Upper lobe of right lung (tissue), 1 donor: ENCODE results near the gene HMGN1. TPM values are rescaled to one million over a fixed set of nuclear protein-coding genes. Genes with fewer than 3 reads are reported as not detected.
"Not testable (repeated sequence)": the region's sequence is repeated elsewhere in the genome, so short reads cannot be mapped to it uniquely, and the experiment has no call there.

Experiments
- ATAC-seq: fragments of 200-7000 bp; cut with Tn5 transposase; one replicate; pipeline ENCODE4 v1.9.1; 2020; ENCODE audit warnings: mild to moderate bottlenecking, moderate library complexity
- DNase-seq: peaks from one replicate; pipeline ENCODE4 v3.0.0-alpha.2; 2020
- H3K27ac ChIP-seq: fragments of 200-600 bp; one replicate; pipeline ENCODE4 v1.8.0; 2022
- H3K27me3 ChIP-seq: fragments of 200-600 bp; one replicate; pipeline ENCODE4 v1.8.0; 2022; ENCODE audit warnings: mild to moderate bottlenecking
- H3K36me3 ChIP-seq: fragments of 200-600 bp; one replicate; pipeline ENCODE4 v1.8.0; 2022
- H3K4me1 ChIP-seq: fragments of 200-600 bp; one replicate; pipeline ENCODE4 v1.8.0; 2022
- H3K4me3 ChIP-seq: fragments of 200-600 bp; one replicate; pipeline ENCODE4 v1.8.0; 2022; ENCODE audit warnings: mild to moderate bottlenecking
- H3K9me3 ChIP-seq: fragments of 200-600 bp; one replicate; pipeline ENCODE4 v1.8.0; 2022
- intact Hi-C: fragments of 100-400 bp; cut with DNase I; formaldehyde crosslinking; loops from one replicate; pipeline ENCODE4 v1.11.0; 2022
- total RNA-seq: library from RNA; stranded (reverse); fragmentation: NEBNext Ultra II Directional; extraction: Animal tissue kit (Norgen Biotek cat#: 25700); gene quantifications from one replicate; pipeline ENCODE4 v1.2.1, GENCODE V29; 2021
- TF ChIP-seq, protein P1 (sequence below): fragments of 200-600 bp; IDR thresholded peaks from one replicate; pipeline ENCODE4 v1.8.0; 2022; ENCODE audit warnings: antibody characterized with exemption
- donor health status: DM: no; HTN: yes; CAD: no; lungs with severe emphysema.

Gene HMGN1
- total RNA-seq, 1 donor from 2014 or later: 170 TPM

DNA sequence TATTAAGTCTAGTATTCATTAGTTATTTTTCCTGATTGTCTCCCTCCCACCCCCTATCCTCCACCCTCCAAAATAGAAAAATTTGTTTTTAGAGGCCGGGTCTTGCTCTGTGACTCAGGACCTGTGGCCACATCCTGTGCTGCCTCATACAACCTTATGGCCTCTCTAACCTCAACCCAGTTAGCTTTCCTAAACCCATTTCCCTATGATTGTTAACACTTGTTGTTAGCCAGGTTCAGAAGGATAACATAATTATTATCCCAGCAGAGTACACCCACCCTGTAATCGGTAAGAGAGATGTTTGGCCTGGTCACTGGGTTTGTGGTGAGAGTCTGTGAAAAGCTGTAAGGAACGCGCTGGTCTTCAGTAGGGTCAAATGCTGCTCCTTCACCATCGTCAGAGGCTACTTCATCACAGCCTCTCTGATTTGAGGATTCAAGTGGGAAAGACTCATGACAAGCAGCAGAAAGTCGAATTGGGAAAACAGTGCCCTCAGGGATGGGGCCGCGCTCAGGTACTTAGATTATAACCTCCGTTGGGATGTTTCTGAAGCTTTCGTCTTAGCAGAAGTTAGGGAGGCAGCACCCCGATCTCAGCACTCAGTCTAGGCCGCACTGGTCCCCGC lies 35.9 kb upstream of the HMGN1 start:
- no peak overlapping the region for H3K27ac ChIP-seq
- H3K4me3 ChIP-seq: no peak overlapping the region
- H3K9me3 ChIP-seq: no peaks in the 10 kb centered on the region
- peaks cover 27% of the 10 kb centered on the region for H3K4me1 ChIP-seq
- DNase-seq (no peak), ATAC-seq (no peak)
- no peaks in the 10 kb centered on the region for H3K27me3 ChIP-seq
- TF ChIP-seq, protein P1, sequence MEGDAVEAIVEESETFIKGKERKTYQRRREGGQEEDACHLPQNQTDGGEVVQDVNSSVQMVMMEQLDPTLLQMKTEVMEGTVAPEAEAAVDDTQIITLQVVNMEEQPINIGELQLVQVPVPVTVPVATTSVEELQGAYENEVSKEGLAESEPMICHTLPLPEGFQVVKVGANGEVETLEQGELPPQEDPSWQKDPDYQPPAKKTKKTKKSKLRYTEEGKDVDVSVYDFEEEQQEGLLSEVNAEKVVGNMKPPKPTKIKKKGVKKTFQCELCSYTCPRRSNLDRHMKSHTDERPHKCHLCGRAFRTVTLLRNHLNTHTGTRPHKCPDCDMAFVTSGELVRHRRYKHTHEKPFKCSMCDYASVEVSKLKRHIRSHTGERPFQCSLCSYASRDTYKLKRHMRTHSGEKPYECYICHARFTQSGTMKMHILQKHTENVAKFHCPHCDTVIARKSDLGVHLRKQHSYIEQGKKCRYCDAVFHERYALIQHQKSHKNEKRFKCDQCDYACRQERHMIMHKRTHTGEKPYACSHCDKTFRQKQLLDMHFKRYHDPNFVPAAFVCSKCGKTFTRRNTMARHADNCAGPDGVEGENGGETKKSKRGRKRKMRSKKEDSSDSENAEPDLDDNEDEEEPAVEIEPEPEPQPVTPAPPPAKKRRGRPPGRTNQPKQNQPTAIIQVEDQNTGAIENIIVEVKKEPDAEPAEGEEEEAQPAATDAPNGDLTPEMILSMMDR: no peak
- intact Hi-C loops: loop anchor here (10.0 kb wide), 1 partner anchor 70 kb away; the partner anchor contains the start of gene BRWD1
- no peaks in the 10 kb centered on the region for H3K36me3 ChIP-seq

DNA sequence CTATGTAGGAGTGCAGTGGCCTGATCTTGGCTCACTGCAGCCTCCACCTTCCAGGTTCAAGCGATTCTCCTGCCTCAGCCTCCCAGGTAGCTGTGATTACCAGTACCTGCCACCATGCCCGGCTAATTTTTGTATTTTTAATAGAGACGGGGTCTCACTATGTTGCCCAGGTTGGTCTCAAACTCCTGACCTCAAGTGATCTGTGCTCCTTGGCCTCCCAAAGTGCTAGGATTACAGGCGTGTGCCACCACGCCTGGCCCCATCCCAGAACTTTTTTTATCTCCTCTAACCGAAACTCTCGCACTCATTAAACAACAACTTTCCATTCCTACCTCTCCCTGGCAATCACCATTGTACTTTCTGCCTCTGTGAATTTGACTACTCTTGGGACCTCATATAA lies 33.2 kb upstream of the HMGN1 start:
- H3K4me1 ChIP-seq: peaks cover 16% of the 10 kb centered on the region
- not testable (repeated sequence) for H3K4me3 ChIP-seq, H3K27ac ChIP-seq, H3K9me3 ChIP-seq, H3K36me3 ChIP-seq, DNase-seq, ATAC-seq, H3K27me3 ChIP-seq
- intact Hi-C loops: loop anchor here (10.0 kb wide), 1 partner anchor 67 kb away; the partner anchor contains the start of gene BRWD1

DNA sequence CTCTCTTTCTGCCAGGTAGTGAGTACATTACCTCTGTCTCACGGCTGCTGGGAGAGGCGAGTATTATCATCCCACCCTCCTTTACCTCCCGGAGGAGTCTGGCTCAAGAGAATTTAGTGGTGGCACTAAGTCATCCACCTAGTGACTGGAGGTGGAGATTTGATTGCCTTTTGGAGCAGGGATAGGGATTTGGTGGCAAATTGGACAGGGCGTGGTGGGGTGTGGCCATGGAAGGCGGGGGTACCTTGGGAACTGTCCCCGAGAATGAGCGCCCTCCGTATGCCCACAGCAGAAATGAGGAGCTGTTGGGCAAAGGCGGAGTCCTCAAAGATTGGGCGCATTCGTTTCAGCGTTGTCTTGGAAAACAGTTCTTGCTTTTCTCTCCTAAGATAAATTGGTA lies 32.1 kb upstream of the HMGN1 start:
- TF ChIP-seq, protein P1: no peak
- DNase-seq (no peak), ATAC-seq (no peak)
- Histone ChIP-seq H3K4me1 (peaks cover 5% of the 10 kb centered on the region), H3K27me3 (no peaks in the 10 kb centered on the region), H3K4me3 (peak overlapping the region; percentile 74), H3K36me3 (no peaks in the 10 kb centered on the region), H3K27ac (peak overlapping the region; percentile 91), H3K9me3 (no peaks in the 10 kb centered on the region)
- intact Hi-C loops: loop anchor here (10.0 kb wide), 1 partner anchor 66 kb away; the partner anchor contains the start of gene BRWD1

DNA sequence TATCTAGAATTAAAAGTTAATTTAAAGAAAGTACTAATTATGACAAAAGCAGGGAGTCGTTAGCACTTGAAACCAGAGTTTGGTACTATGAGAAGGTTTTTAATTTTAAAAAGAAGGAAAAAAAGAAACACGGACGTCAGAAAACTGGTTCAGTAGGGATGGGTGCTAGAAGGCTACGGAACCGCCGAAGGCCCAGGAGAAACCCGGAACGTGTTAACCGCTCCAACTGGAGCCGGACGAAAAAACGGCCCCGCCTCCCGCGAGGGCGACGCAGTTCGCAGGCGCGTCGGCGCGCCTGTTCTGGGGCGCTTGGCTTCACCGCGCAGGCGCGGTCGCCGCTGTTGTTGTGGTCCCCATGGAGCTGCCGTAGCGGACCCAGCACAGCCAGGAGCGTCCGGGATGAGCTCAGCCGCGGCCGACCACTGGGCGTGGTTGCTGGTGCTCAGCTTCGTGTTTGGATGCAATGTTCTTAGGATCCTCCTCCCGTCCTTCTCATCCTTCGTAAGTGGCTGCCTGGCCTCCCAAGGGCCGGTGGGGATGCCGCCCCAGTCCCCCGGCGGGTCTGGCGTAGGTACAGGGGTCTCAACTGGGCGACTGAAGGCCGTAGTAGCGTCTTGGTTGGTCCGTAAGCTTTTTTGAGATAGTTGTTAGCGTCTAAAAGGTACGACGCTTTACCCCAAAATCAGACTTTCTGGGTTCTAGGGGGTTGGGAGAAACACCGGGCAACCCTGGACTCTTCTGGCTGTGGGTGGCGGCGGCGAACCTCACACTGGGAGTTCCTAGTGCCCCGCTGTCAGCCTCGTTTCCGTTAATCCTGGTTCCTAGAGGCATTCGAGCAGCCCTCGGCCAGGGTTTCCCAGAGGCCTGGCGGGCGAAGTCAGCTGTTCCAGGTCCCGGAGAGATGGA lies 31.4 kb upstream of the HMGN1 start:
- intact Hi-C loops: loop anchor here (10.0 kb wide), 1 partner anchor 65 kb away; the partner anchor contains the start of gene BRWD1
- TF ChIP-seq, protein P1: no peak
- ATAC-seq: peak; percentile 99
- no peaks in the 10 kb centered on the region for H3K27me3 ChIP-seq
- DNase-seq: peak; percentile 98
- peaks cover 4% of the 10 kb centered on the region for H3K4me1 ChIP-seq
- no peaks in the 10 kb centered on the region for H3K36me3 ChIP-seq
- H3K9me3 ChIP-seq: no peaks in the 10 kb centered on the region
- peak overlapping the region; percentile 74 for H3K4me3 ChIP-seq
- peak overlapping the region; percentile 91 for H3K27ac ChIP-seq

DNA sequence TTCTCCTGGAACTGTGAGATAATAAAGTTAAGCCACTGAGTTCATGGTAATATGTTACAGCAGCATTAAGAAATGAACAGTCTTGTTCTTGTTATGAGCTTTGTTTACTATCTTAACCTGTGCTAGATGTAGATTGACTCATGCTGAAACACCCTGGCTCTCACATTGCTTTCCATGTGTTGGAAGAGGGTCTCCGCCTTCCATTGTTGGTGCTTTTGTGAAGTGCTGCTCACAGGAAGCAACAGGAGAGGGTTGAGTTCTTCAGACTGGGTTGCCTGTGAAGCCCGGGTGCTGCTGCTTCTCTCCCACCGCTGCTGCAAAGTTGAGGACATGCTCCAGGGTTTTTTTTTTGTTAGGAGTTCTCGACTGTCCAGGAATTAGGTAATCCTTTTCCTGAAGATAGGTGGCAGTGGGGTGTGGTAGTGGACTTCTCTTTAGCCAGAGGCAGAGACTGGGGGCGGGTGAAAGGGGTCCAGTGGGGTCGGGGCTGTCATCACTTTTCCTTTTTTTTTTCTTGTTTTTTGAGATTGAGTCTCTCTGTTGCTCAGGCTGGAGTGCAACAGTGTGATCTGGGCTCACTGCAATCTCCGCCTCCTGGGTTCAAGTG lies 28.7 kb upstream of the HMGN1 start:
- DNase-seq: no peak

More for the DNA sequence above, 28.7 kb upstream of the HMGN1 start:
- Histone ChIP-seq H3K27me3 (no peaks in the 10 kb centered on the region), H3K27ac (no peak overlapping the region), H3K4me3 (no peak overlapping the region), H3K36me3 (no peaks in the 10 kb centered on the region), H3K9me3 (no peaks in the 10 kb centered on the region), H3K4me1 (peaks cover 4% of the 10 kb centered on the region)
- TF ChIP-seq, protein P1: no peak
- ATAC-seq: no peak
- intact Hi-C loops: no loop called here
